GM23338 (cell line): ENCODE measurements around the gene NR1D1. TPM values are rescaled to one million over a fixed set of nuclear protein-coding genes. Genes with fewer than 3 reads are reported as not detected.
A peak's percentile ranks its signal among the peaks of the same experiment; 100 is the strongest.

Source experiments
- ATAC-seq: fragments of 200-7000 bp; cut with Tn5 transposase; 3 replicates; pipeline ENCODE4 v1.9.1; 2020
- DNase-seq: peaks from one replicate; pipeline ENCODE4 v3.0.0-alpha.2; 2015; ENCODE audit warnings: low spot score
- H2AFZ ChIP-seq: fragments of 200-600 bp; sonication (generic); 2 replicates; pipeline ENCODE4 v1.8.0; 2016; ENCODE audit warnings: antibody characterized with exemption, mild to moderate bottlenecking, moderate library complexity
- H3F3A ChIP-seq: fragments of 200-600 bp; sonication (generic); replicated peaks from 2 replicates; pipeline ENCODE4 v1.8.0; 2017; ENCODE audit warnings: antibody characterized with exemption, mixed run types, low read depth
- H3K27ac ChIP-seq: fragments of 200-600 bp; sonication (generic); 2 replicates; pipeline ENCODE4 v1.6.1; 2016; ENCODE audit warnings: low read depth
- H3K27me3 ChIP-seq: fragments of 200-600 bp; sonication (generic); 2 replicates; pipeline ENCODE4 v1.8.0; 2016; ENCODE audit warnings: mild to moderate bottlenecking, mixed run types, moderate library complexity; ENCODE audit not compliant: insufficient read depth
- H3K36me3 ChIP-seq: fragments of 200-600 bp; sonication (generic); 2 replicates; pipeline ENCODE4 v1.8.0; 2016; ENCODE audit warnings: mild to moderate bottlenecking; ENCODE audit not compliant: insufficient read depth
- H3K4me1 ChIP-seq: fragments of 200-600 bp; sonication (generic); 2 replicates; pipeline ENCODE4 v1.8.0; 2016; ENCODE audit warnings: mild to moderate bottlenecking, moderate library complexity; ENCODE audit not compliant: insufficient read depth
- H3K4me2 ChIP-seq: fragments of 200-600 bp; sonication (generic); 2 replicates; pipeline ENCODE4 v1.7.1; 2017; ENCODE audit warnings: mixed run types
- H3K4me3 ChIP-seq: fragments of 200-600 bp; sonication (generic); 2 replicates; pipeline ENCODE4 v1.6.1; 2016; ENCODE audit warnings: mixed run types
- H3K79me2 ChIP-seq: fragments of 200-600 bp; sonication (generic); replicated peaks from 2 replicates; pipeline ENCODE4 v1.8.0; 2017; ENCODE audit warnings: mild to moderate bottlenecking; ENCODE audit not compliant: insufficient read depth
- H3K9me2 ChIP-seq: fragments of 200-600 bp; sonication (generic); 2 replicates; pipeline ENCODE4 v1.8.0; 2017; ENCODE audit not compliant: insufficient read depth
- H4K20me1 ChIP-seq: fragments of 200-600 bp; sonication (generic); replicated peaks from 2 replicates; pipeline ENCODE4 v1.8.0; 2017; ENCODE audit warnings: mild to moderate bottlenecking; ENCODE audit not compliant: insufficient read depth
- H3K27ac Mint-ChIP-seq: 2 replicates; pipeline ENCODE4 v1.8.0; 2020; ENCODE audit warnings: inconsistent platforms, mild to moderate bottlenecking, moderate library complexity, mixed read lengths
- H3K27me3 Mint-ChIP-seq: 3 replicates; pipeline ENCODE4 v1.8.0; 2022; ENCODE audit warnings: low read depth, mild to moderate bottlenecking, moderate library complexity, mixed read lengths, inconsistent platforms; ENCODE audit not compliant: insufficient read depth, poor library complexity
- H3K36me3 Mint-ChIP-seq: 3 replicates; pipeline ENCODE4 v1.8.0; 2021; ENCODE audit warnings: low read depth, mild to moderate bottlenecking, inconsistent platforms, moderate library complexity, mixed read lengths
- H3K4me1 Mint-ChIP-seq: 3 replicates; pipeline ENCODE4 v1.8.0; 2020; ENCODE audit warnings: mild to moderate bottlenecking, inconsistent platforms, mixed read lengths
- H3K4me3 Mint-ChIP-seq: 3 replicates; pipeline ENCODE4 v1.8.0; 2021; ENCODE audit warnings: moderate library complexity, mild to moderate bottlenecking, inconsistent platforms, mixed read lengths
- H3K9me3 Mint-ChIP-seq: 3 replicates; pipeline ENCODE4 v1.8.0; 2020; ENCODE audit warnings: moderate library complexity, mild to moderate bottlenecking, inconsistent platforms, mixed read lengths
- CREB1 ChIP-seq: fragments of 250-450 bp; sonication (Bioruptor Pico); IDR thresholded peaks from 2 replicates; pipeline ENCODE4 v1.5.0; 2020; ENCODE audit warnings: low read depth, mild to moderate bottlenecking, moderate library complexity
- EZH2 ChIP-seq: fragments of 200-600 bp; sonication (generic); IDR thresholded peaks from one replicate; pipeline ENCODE4 v1.8.0; 2017; ENCODE audit warnings: antibody characterized with exemption, mild to moderate bottlenecking, low read depth; ENCODE audit not compliant: unreplicated experiment
- EZH2phosphoT487 ChIP-seq: fragments of 200-600 bp; sonication (generic); IDR thresholded peaks from one replicate; pipeline ENCODE4 v1.8.1; 2018; ENCODE audit warnings: antibody characterized with exemption; ENCODE audit not compliant: unreplicated experiment
- JUNB ChIP-seq: IDR thresholded peaks from one replicate; pipeline ENCODE4 v1.6.1; 2016; ENCODE audit warnings: antibody characterized with exemption; ENCODE audit not compliant: unreplicated experiment
- NANOG ChIP-seq: IDR thresholded peaks from 2 replicates; pipeline ENCODE4 v1.6.1; 2016; ENCODE audit warnings: antibody characterized with exemption, borderline replicate concordance
- POLR2AphosphoS5 ChIP-seq: IDR thresholded peaks from 2 replicates; pipeline ENCODE4 v1.6.1; 2016; ENCODE audit warnings: antibody characterized with exemption, low read depth
- STAT1 ChIP-seq: IDR thresholded peaks from one replicate; pipeline ENCODE4 v1.6.1; 2016; ENCODE audit warnings: antibody characterized with exemption; ENCODE audit not compliant: unreplicated experiment
- ZNF331 ChIP-seq: fragments of 250-450 bp; sonication (Bioruptor Pico); IDR thresholded peaks from 2 replicates; pipeline ENCODE4 v1.5.0; 2020; ENCODE audit warnings: low read depth, mild to moderate bottlenecking, moderate library complexity
- polyA plus RNA-seq: library from polyadenylated mRNA; unstranded; fragments of >200 nt; fragmentation: Nextera tagmentation; extraction: Ambion mirVana; gene quantifications from 2 replicates; pipeline ENCODE4 v1.2.1, GENCODE V29; 2016
- total RNA-seq: library from RNA; depleted of rRNA; stranded (reverse); fragments of >200 nt; shearing (Covaris generic); gene quantifications from 2 replicates; pipeline ENCODE4 v1.2.3, GENCODE V29; 2014
- TF ChIP-seq, protein P1 (sequence below): IDR thresholded peaks from 2 replicates; pipeline ENCODE4 v1.6.1; 2016; ENCODE audit warnings: antibody characterized with exemption
- TF ChIP-seq, protein P2 (sequence below): fragments of 250-450 bp; sonication (Bioruptor Pico); IDR thresholded peaks from 2 replicates; pipeline ENCODE4 v1.5.0; 2020; ENCODE audit warnings: mild to moderate bottlenecking, moderate library complexity
- TF ChIP-seq, protein P3 (sequence below), 2 experiments: fragments of 200-600 bp in 1 of 2; sonication (generic) in 1 of 2; conservative IDR thresholded peaks; 2 replicates each; pipeline versions ENCODE4 v1.5.1 to v1.6.1; 2016 to 2017; ENCODE audit warnings: antibody characterized with exemption in 2 of 2, low read depth in 2 of 2, mild to moderate bottlenecking in 2 of 2, moderate library complexity in 1 of 2
- TF ChIP-seq, protein P4 (sequence below): IDR thresholded peaks from one replicate; pipeline ENCODE4 v1.6.1; 2018; ENCODE audit warnings: antibody characterized with exemption; ENCODE audit not compliant: unreplicated experiment

The NR1D1 gene
- total and polyA plus RNA-seq, 2 experiments from 2014 or later = 3.3 to 4.2 TPM

DNA sequence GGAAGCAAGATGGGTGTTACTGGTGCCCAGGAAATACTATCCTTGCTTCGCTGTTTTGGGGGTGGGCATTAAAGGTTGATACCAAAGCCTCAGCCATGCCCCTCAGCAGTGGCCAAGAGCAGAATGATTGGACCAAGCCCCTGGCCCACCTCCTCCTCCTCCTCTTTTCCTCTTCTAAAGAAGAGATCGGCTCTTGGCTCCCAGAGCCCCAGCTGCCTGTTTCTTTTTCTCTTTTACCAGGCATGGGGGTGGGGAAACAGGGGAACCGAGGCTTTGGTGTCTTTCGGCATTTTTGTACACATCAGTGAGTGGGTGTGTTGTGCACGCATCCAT lies 31.8 kb downstream of the NR1D1 start:
- Histone ChIP-seq H3K4me1 (peaks cover 73% of the 10 kb centered on the region), H3F3A (0 out of 2 replicates have a peak, but pooled peaks cover 26% of the 10 kb centered on the region), H3K27ac (peak overlapping the region; percentile 63; the same call in 1 of the 2 replicates), H3K4me3 (peak overlapping the region; percentile 54), H2AFZ (peak overlapping the region; percentile 88), H3K9me2 (no peaks in the 10 kb centered on the region), H3K79me2 (peaks cover 7% of the 10 kb centered on the region; the same call in 1 of the 2 replicates), H3K4me2 (peak overlapping the region; percentile 82), H4K20me1 (no peaks in the 10 kb centered on the region), H3K36me3 (no peaks in the 10 kb centered on the region), H3K27me3 (peaks cover 10% of the 10 kb centered on the region; the same call in 1 of the 2 replicates)
- DNase-seq (no peak), ATAC-seq (no peak)
- TF ChIP-seq POLR2AphosphoS5 (no peak), CREB1 (CRISPR knock-in tag) (no peak), EZH2 (no peak), ZNF331 (CRISPR knock-in tag) (no peak), NANOG (no peak), JUNB (no peak), STAT1 (no peak), EZH2phosphoT487 (no peak)
- TF ChIP-seq, protein P1, sequence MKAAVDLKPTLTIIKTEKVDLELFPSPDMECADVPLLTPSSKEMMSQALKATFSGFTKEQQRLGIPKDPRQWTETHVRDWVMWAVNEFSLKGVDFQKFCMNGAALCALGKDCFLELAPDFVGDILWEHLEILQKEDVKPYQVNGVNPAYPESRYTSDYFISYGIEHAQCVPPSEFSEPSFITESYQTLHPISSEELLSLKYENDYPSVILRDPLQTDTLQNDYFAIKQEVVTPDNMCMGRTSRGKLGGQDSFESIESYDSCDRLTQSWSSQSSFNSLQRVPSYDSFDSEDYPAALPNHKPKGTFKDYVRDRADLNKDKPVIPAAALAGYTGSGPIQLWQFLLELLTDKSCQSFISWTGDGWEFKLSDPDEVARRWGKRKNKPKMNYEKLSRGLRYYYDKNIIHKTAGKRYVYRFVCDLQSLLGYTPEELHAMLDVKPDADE = no peak
- TF ChIP-seq, protein P2, sequence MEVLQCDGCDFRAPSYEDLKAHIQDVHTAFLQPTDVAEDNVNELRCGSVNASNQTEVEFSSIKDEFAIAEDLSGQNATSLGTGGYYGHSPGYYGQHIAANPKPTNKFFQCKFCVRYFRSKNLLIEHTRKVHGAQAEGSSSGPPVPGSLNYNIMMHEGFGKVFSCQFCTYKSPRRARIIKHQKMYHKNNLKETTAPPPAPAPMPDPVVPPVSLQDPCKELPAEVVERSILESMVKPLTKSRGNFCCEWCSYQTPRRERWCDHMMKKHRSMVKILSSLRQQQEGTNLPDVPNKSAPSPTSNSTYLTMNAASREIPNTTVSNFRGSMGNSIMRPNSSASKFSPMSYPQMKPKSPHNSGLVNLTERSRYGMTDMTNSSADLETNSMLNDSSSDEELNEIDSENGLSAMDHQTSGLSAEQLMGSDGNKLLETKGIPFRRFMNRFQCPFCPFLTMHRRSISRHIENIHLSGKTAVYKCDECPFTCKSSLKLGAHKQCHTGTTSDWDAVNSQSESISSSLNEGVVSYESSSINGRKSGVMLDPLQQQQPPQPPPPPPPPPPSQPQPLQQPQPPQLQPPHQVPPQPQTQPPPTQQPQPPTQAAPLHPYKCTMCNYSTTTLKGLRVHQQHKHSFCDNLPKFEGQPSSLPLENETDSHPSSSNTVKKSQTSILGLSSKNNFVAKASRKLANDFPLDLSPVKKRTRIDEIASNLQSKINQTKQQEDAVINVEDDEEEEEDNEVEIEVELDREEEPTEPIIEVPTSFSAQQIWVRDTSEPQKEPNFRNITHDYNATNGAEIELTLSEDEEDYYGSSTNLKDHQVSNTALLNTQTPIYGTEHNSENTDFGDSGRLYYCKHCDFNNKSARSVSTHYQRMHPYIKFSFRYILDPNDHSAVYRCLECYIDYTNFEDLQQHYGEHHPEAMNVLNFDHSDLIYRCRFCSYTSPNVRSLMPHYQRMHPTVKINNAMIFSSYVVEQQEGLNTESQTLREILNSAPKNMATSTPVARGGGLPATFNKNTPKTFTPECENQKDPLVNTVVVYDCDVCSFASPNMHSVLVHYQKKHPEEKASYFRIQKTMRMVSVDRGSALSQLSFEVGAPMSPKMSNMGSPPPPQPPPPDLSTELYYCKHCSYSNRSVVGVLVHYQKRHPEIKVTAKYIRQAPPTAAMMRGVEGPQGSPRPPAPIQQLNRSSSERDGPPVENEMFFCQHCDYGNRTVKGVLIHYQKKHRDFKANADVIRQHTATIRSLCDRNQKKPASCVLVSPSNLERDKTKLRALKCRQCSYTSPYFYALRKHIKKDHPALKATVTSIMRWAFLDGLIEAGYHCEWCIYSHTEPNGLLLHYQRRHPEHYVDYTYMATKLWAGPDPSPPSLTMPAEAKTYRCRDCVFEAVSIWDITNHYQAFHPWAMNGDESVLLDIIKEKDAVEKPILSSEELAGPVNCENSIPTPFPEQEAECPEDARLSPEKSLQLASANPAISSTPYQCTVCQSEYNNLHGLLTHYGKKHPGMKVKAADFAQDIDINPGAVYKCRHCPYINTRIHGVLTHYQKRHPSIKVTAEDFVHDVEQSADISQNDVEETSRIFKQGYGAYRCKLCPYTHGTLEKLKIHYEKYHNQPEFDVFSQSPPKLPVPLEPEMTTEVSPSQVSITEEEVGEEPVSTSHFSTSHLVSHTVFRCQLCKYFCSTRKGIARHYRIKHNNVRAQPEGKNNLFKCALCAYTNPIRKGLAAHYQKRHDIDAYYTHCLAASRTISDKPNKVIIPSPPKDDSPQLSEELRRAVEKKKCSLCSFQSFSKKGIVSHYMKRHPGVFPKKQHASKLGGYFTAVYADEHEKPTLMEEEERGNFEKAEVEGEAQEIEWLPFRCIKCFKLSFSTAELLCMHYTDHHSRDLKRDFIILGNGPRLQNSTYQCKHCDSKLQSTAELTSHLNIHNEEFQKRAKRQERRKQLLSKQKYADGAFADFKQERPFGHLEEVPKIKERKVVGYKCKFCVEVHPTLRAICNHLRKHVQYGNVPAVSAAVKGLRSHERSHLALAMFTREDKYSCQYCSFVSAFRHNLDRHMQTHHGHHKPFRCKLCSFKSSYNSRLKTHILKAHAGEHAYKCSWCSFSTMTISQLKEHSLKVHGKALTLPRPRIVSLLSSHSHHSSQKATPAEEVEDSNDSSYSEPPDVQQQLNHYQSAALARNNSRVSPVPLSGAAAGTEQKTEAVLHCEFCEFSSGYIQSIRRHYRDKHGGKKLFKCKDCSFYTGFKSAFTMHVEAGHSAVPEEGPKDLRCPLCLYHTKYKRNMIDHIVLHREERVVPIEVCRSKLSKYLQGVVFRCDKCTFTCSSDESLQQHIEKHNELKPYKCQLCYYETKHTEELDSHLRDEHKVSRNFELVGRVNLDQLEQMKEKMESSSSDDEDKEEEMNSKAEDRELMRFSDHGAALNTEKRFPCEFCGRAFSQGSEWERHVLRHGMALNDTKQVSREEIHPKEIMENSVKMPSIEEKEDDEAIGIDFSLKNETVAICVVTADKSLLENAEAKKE (CRISPR knock-in tag) = no peak
- TF ChIP-seq, protein P3, sequence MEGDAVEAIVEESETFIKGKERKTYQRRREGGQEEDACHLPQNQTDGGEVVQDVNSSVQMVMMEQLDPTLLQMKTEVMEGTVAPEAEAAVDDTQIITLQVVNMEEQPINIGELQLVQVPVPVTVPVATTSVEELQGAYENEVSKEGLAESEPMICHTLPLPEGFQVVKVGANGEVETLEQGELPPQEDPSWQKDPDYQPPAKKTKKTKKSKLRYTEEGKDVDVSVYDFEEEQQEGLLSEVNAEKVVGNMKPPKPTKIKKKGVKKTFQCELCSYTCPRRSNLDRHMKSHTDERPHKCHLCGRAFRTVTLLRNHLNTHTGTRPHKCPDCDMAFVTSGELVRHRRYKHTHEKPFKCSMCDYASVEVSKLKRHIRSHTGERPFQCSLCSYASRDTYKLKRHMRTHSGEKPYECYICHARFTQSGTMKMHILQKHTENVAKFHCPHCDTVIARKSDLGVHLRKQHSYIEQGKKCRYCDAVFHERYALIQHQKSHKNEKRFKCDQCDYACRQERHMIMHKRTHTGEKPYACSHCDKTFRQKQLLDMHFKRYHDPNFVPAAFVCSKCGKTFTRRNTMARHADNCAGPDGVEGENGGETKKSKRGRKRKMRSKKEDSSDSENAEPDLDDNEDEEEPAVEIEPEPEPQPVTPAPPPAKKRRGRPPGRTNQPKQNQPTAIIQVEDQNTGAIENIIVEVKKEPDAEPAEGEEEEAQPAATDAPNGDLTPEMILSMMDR (conservative IDR thresholded peaks at IDR 0.05; ENCODE audit: low read depth in 2 of 2) = no peak
- TF ChIP-seq, protein P4, sequence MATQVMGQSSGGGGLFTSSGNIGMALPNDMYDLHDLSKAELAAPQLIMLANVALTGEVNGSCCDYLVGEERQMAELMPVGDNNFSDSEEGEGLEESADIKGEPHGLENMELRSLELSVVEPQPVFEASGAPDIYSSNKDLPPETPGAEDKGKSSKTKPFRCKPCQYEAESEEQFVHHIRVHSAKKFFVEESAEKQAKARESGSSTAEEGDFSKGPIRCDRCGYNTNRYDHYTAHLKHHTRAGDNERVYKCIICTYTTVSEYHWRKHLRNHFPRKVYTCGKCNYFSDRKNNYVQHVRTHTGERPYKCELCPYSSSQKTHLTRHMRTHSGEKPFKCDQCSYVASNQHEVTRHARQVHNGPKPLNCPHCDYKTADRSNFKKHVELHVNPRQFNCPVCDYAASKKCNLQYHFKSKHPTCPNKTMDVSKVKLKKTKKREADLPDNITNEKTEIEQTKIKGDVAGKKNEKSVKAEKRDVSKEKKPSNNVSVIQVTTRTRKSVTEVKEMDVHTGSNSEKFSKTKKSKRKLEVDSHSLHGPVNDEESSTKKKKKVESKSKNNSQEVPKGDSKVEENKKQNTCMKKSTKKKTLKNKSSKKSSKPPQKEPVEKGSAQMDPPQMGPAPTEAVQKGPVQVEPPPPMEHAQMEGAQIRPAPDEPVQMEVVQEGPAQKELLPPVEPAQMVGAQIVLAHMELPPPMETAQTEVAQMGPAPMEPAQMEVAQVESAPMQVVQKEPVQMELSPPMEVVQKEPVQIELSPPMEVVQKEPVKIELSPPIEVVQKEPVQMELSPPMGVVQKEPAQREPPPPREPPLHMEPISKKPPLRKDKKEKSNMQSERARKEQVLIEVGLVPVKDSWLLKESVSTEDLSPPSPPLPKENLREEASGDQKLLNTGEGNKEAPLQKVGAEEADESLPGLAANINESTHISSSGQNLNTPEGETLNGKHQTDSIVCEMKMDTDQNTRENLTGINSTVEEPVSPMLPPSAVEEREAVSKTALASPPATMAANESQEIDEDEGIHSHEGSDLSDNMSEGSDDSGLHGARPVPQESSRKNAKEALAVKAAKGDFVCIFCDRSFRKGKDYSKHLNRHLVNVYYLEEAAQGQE = no peak
- peaks cover 80% of the 10 kb centered on the region for H3K4me1 Mint-ChIP-seq
- no peaks in the 10 kb centered on the region for H3K36me3 Mint-ChIP-seq
- peaks cover 29% of the 10 kb centered on the region for H3K27me3 Mint-ChIP-seq
- no peak overlapping the region for H3K27ac Mint-ChIP-seq
- H3K9me3 Mint-ChIP-seq = no peaks in the 10 kb centered on the region
- H3K4me3 Mint-ChIP-seq = peak overlapping the region; percentile 57
